LoVo (cell line): ENCODE data around the gene SLC38A8.

ENCODE experiments used
- DNase-seq: peaks from one replicate; pipeline ENCODE4 v3.0.0-alpha.2; 2016; ENCODE audit warnings: low spot score

Gene SLC38A8

DNA sequence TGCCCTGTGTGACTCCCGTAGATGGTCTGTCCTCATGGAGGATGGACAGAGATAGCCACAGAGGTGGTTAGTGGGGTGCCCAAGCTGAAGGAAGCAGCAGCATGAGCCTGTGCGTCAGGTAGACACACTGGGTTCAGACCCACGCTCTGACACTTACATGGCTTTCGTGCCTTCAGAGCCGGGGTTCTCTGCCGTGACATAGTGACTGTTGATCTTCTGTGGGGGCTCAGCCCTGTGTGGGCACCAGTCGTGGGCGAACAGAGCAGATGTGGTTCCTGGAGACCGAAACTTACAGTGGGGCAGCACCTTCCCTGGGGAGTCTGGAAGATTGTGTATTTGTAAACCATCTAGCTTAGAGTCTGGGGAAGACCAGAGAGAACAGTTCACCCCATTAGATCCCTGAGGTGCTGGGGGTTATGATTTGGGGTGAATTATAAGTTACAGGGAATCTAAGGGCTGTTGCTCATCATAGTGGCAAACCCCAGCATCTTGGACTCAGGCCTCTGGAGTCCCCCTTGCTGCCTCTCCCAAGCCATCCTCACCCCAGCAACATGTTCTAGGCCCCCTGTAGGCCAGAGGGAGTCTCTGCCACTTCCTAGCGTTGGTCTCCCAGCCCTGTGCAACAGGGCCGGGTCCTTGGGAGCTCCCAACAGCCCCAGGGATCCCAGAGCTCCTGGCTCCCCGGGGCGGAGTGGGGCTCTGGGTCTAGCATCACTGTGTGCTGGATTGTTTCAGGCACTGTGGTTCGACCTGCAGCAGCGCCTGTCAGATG is 45.9 kb downstream of the SLC38A8 start:
- DNase-seq: no peak

DNA sequence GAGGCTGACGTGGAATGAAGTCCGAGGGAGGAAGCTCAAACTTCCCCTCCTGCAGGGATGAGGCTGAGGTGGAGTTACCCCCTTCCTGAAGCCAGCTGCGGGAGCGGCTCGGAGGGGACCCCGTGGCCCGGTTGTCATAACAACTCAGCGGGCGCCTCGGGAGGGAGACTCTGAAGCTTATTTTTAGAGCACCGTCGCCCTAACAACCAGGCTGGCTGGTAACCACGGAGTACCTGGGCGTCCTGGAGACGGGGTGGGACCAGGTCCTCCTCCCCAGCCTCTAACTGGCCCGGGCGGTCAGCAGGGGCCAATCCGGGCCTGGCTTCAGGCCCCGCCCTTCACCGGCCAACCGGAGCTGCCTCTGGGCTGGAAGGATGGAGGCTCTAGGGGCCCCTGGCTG is 46.8 kb downstream of the SLC38A8 start:
- DNase-seq: no peak

GRCh38 chr16:83994703-83995102 is 47.9 kb downstream of the SLC38A8 start:
- DNase-seq: no peak

DNA sequence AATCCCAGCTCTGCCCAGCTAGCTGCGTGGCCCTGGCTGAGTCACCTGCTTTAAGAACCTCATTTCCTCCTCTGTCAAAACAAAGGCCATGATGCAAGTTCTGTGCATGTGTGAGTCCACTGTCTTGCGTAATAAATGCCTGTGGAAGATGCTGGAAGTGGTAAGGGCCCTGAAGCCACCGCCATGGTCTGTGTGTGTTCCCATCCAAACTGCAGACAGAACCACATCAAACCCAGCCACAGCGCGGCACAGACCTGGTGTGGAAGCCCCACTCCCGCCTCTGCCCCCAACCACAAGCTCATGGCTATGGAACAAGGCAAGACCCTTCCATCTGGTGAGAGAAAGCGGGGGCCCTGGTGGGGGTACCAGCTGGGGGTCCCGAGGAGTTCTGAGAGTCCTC is 48.5 kb downstream of the SLC38A8 start:
- peak; percentile 41 for DNase-seq

DNA sequence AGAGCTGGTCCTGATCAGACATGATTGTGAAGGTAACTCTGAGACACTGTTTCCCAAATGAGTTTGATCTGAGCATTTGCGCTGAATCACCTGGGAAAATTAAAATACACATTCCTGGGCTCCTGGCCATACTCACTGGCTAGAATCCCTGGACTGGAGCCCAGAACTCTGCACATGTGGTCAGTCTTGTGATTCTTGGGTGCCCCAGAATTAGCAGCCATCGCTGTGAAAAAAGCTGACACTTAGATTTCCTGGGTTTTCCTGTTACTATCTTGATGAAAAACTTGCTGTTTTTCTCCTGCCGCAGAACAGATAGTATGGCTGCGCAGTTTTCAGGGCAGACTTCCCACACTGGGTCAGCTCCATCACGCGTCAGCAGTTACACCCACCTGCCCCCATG is 50.0 kb downstream of the SLC38A8 start:
- peak; percentile 2 for DNase-seq

GRCh38 chr16:83990492-83990891 is 52.1 kb downstream of the SLC38A8 start:
- no peak for DNase-seq

GRCh38 chr16:83989300-83989699 is 53.3 kb downstream of the SLC38A8 start:
- DNase-seq: no peak

DNA sequence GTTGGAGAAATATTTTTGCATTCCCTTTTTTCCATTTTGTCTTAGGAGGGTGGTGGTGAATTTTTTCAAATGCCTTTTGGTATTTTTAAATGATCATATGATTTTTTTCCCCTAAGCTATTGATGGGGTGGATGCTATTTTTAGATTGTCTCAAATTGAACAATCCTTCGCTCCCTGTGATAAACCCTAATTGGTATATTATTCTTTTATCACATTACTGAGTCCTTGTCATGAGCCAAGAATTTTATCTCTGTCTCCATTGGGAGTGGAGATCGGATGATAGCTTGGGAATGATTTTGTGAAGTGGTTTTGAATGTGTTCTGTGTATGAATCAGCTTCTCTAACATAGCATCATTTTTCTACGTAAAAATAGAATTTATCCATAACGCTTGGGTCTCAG is 59.1 kb downstream of the SLC38A8 start:
- DNase-seq: no peak

- DNase-seq: no peak
These were observed 60.8 kb downstream of the SLC38A8 start for GRCh38 chr16:83981799-83982198.

DNA sequence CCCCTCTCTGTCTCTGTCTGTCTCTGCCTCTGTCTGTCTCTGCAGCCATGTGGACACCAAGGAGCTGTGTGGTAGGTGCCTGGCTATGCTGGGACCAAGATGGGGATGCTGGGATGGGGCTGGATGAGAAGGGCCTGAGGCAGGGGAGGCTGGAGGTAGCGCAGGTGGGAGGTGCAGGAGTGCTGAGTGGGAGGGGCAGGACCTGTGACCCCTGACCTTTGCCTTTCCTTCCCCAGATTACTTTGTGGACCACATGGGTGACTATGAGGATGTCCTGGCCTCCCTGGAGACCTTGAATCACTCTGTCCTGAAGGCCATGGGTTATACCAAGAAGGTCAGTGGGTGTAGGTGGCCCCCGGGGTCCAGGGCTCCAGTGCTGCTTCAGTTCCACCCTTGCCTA is 61.8 kb downstream of the SLC38A8 start:
- no peak for DNase-seq

DNA sequence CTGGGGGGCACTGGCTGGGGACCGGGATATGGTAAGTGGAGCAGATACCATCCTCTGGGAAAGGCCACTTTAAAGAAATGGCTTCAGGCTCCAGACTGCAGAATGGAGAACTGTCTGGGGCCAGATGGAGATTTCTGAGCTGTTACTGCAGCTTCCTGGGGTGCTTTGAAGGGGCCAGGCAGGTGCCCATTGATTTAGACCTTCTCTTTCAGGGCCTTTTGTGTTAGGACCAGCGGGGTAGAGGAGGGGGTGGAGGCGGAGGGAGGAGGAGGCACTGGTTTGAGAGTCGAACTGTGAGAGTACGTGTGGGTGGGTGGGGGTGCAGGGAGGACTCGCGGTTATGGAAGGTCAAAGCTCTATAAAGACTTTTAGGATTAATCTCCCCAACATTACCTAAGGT is 63.2 kb downstream of the SLC38A8 start:
- DNase-seq: no peak

DNA sequence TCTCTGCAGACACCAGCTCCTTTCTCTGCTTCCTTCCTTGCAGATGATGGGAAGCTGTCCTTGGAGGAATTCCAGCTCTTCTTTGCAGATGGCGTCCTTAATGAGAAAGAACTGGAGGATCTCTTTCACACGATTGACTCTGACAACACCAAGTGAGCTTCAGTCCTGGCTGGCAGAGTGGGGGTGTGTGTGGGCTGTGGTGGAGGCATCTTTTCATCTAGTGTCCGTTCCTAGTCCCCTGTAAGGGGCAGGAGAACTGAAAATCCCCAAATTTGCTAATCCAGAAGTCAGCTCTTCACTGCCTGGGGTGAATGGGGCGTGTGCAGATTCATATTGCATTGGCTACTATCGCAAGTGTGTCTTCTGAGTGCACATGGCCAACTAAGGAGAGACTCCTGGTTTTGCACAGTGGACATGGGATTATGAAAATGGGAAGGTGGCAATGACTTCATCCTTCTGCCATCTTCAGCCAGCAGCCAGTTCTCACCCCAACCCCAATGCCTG is 64.1 kb downstream of the SLC38A8 start:
- DNase-seq: no peak

DNA sequence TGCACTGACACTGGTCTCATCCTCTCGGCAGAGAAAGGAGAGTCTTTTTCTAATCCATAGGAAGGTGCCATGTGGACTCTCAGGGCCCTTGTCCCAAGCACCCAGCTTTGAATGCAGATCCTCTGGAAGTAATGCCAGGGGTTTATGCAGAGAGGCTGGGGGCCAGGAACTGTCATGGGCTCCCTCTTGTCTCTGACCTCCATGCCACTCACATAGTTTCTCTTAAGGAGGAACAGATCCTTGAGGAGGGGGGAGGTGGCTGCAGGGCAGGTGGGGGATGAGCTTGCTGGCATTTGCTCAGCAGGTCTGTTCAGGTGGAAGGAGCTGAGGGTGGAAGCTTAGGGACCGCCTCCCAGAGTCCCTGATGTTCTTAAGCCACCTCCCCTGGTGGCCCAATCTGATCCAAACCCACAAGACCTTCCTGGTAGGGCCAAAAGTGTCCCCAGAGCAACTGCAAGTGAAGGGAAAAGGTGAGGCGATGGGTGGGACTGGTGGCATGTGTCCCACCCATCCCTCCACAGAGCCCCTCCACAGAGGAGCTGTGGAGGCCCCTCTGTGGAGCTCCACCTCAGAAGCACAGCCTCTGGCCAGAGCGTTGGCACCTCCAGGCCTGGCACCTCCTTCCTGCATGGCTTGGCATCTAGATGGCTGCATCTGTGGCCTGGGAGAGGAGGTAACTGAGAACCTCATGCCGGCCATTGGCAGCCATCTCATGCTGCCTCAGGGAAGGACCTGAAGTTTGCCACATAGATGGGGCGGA is 65.4 kb downstream of the SLC38A8 start:
- DNase-seq: no peak

DNA sequence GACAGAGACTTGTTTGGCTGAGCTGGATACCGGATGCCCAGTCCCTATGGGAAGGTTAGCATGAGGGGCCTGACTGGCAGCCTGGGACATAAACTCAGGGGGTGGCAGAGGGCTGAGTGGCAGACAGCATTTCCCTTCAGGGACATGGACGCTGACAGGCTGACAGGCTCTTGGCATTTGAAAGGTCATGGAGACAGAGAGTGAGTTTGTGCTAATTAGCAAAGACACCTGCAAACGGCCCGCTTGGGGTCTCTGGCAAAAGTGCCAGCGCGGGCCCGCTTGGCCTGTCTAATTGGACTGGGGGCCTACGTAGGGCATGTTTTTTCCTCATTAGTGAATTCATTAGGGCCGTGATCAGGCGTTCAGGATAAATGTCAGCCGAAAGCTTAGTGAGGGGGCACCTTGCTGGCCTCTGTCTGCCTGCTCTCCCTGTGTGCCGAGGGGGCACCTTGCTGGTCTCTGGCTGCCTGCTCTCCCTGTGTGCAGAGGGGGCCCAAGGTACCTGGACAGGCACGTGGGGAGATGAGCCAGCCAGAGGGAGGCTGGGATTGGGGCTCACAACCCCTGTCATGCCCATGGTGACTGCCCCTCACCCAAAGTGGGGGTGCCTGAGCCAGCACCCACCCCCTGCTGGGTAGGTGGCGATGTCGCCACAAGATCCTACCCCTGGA is 66.9 kb downstream of the SLC38A8 start:
- DNase-seq: no peak

- DNase-seq: no peak
These were observed 68.1 kb downstream of the SLC38A8 start for GRCh38 chr16:83974475-83974874.

- DNase-seq: no peak
These were observed 68.8 kb downstream of the SLC38A8 start for GRCh38 chr16:83973581-83974385.

DNA sequence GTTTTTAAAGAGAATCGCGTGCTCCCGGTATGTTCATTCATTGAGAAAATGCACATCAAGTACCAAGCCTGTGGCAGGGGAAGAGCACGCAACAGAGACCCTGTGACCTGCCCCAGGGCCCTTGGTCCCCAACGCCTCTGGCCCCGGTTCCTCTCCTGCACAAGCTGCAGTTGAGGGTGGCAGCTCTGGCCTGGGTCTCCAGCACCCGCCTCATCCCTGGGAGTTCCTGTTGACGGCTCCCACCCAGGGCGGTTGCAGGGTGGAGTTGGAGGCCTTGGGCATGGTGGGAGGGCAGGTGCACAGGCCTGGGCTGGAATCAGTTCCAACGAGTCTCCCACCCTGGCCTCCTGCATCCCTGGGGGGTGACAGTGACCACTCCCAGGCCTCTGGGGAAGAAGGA is 69.5 kb downstream of the SLC38A8 start:
- DNase-seq: no peak

DNA sequence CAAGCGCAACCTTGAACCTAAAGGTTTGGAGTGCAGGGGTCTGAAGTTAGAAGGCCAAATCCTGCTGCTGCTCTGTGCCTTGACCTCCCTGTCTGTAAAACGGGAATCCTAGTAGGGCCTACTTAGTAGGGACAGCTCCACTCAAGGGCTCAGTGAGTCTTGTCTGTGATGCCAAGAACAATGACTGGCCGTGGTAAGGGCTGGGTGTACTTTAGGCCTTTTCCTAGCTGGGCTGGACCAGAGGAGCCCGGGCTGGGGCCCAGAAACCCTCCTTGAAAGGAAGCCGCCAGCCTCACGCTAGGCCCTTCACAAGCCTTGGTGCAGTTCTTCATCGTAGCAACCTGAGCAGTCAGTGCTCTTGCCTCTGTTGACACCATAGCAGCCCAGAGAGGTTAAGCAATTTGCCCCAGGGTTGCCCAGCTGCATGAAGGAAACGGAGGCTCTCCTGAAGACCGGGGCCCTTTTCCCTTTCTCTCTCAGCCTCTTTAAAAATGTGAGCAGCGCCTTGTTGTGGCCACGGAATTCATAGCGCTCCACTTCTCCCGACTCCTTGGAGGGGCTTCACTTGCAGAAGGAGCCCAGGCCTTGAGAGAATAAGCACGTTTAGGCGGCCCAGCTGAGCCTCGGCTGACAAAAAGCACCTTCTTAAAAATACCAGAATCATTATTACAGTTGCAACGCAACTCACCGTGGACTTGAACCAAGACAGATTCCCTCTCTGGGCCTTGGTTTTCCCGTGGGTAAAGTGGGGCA is 70.2 kb downstream of the SLC38A8 start:
- DNase-seq: no peak

DNA sequence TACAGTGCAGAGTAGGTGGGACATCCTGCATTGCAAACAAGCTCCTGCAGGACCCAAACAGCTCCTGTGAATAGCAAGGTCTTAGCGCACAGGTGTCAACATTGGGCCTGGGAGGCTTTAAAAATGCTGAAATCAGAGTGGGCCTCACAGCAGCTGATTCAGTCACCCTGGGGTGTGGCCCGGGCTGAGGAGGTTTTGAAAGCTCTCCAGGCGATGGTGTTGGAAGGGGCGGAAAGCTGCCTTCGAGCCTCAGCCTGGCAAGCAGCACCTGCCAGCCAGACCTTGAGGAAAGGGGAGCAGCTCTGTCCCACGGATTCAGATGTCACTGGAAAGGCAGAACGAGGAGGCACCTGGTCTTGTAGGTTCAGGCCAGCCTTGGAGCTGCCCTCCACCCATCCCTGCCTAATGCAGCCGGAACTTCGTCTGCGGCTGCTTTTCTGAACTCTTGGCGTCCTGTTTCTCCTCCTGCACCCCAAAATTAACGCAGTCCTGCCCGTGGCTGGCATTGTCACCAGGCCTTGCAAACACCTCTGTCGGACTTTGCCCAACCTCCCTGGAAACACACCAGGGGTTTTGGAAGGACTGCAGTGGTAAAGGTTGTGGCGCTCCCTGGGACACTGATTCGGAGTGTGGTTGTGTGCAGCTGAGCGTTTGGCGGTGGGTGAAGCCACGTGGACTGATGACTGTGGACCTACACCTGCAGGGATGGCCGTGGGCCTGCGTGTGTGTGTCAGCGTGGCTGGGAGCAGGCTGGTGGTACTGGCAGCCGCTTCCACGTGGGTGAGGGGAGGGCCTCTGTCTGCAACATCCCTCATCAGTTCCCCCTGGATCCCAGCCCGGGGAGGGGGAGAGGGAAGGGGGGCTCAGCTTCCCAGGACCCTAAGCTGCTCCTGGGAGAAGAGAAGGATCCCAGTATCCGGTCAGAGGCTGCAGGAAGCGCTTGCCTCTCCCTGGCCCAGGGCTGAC is 71.1 kb downstream of the SLC38A8 start:
- DNase-seq: no peak

DNA sequence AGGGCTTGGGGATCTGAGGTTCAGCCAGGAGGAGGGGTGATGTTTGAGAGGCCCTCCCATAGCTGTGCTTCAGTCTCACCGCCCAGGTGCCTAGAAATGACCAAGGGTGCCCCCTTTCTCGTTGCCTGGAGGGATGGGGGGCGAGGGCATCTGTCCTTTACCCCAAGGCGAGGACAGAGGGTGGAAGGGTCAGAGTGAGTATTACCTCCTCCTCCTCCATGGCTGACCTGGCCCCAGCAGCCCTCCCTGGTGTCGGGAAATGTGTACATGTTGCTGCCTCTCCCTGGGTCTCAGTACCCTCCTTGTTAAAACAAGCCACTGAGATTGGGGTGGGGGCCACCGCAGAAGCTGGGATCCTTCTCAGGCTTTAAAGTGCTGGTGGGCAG is 72.2 kb downstream of the SLC38A8 start:
- DNase-seq: no peak
